HCT116 (cell line): ENCODE results near the gene KANK4. TPM values are rescaled to one million over a fixed set of nuclear protein-coding genes. Genes with fewer than 3 reads are reported as not detected.

Experiments used
- ATAC-seq: fragments of 200-7000 bp; cut with Tn5 transposase; 2 replicates; pipeline ENCODE4 v1.9.1; 2020; ENCODE audit warnings: mild to moderate bottlenecking, moderate library complexity
- BruUV-seq: library from RNA; stranded (reverse); fragments of 400-500 nt; replicated peaks from 2 replicates; lab custom pipeline; 2021; lab: Mats Ljungman, UMichigan
- CTCF ChIA-PET: fragments of 300-600 bp; sonication (Branson Sonifier 250); formaldehyde crosslinking; loops from one replicate; lab custom pipeline; 2021; ENCODE audit warnings: antibody characterized with exemption; lab: Charles Lee
- POLR2A ChIA-PET: fragments of 300-600, 350-600 bp; sonication (Branson Sonifier 250); formaldehyde crosslinking; loops from one replicate; lab custom pipeline; 2021; ENCODE audit warnings: antibody characterized with exemption; lab: Charles Lee
- RAD21 ChIA-PET, 2 experiments: fragments of 300-600 bp; sonication (Branson Sonifier 250); formaldehyde crosslinking; loops; one replicate each; lab custom pipeline; 2023; ENCODE audit warnings: low total read pairs in 2 of 2; ENCODE audit not compliant: uncharacterized antibody in 2 of 2, unreplicated experiment in 2 of 2, low non-redundant PET in 1 of 2; lab: Charles Lee
- DNase-seq: peaks from one replicate; pipeline ENCODE4 v3.0.0-alpha.2; 2010; ENCODE audit warnings: low read depth, low spot score
- H2AFZ ChIP-seq: fragments of 200-600 bp; shearing (Covaris generic), sonication (generic); 2 replicates; pipeline ENCODE4 v1.6.1; 2017; ENCODE audit warnings: low read depth, mixed run types, mixed read lengths, antibody characterized with exemption, low read length; ENCODE audit not compliant: poor library complexity, severe bottlenecking
- H3K27ac ChIP-seq: 2 replicates; pipeline ENCODE4 v1.5.1; 2012; ENCODE audit warnings: low read depth, low read length
- H3K27me3 ChIP-seq: fragments of 200-600 bp; sonication (generic); 2 replicates; pipeline ENCODE4 v1.6.1; 2016; ENCODE audit warnings: mixed run types, low read length, mixed read lengths; ENCODE audit not compliant: insufficient read depth
- H3K36me3 ChIP-seq, 2 experiments: fragments of 200-500 bp in 1 of 2; fragments of 200-600 bp in 1 of 2; sonication (Bioruptor generic) in 1 of 2; sonication (generic) in 1 of 2; 2 replicates each; pipeline versions ENCODE4 v1.5.1 to v1.6.1; 2014 to 2016; ENCODE audit warnings: low read length in 2 of 2, inconsistent platforms in 1 of 2, mixed read lengths in 1 of 2, mixed run types in 1 of 2; ENCODE audit not compliant: insufficient read depth in 2 of 2, control insufficient read depth in 1 of 2
- H3K4me1 ChIP-seq, 2 experiments: fragments of 200-600 bp in 1 of 2; sonication (generic) in 1 of 2; 2 replicates each; pipeline versions ENCODE4 v1.5.1 to v1.6.1; 2012 to 2017; ENCODE audit warnings: low read length in 2 of 2, inconsistent platforms in 1 of 2, mild to moderate bottlenecking in 1 of 2, mixed read lengths in 1 of 2, mixed run types in 1 of 2, moderate library complexity in 1 of 2; ENCODE audit not compliant: insufficient read depth in 2 of 2, control insufficient read depth in 1 of 2
- H3K4me2 ChIP-seq: fragments of 200-600 bp; sonication (generic); 2 replicates; pipeline ENCODE4 v1.6.1; 2017; ENCODE audit warnings: mixed run types, low read length, mixed read lengths
- H3K4me3 ChIP-seq, 2 experiments: fragments of 200-600 bp in 1 of 2; sonication (generic) in 1 of 2; replicated peaks in 1 of 2; 2 replicates each; pipeline ENCODE4 v1.5.1; 2011 to 2016; ENCODE audit warnings: low read length in 2 of 2, control low read depth in 1 of 2, low read depth in 1 of 2, mild to moderate bottlenecking in 1 of 2, mixed read lengths in 1 of 2, mixed run types in 1 of 2
- H3K79me2 ChIP-seq: fragments of 200-600 bp; sonication (generic); 2 replicates; pipeline ENCODE4 v1.6.1; 2017; ENCODE audit warnings: mild to moderate bottlenecking, mixed run types, low read length, moderate library complexity, mixed read lengths; ENCODE audit not compliant: insufficient read depth
- H3K9ac ChIP-seq: fragments of 200-600 bp; sonication (generic); 2 replicates; pipeline ENCODE4 v1.6.1; 2016; ENCODE audit warnings: low read length, mixed read lengths
- H3K9me2 ChIP-seq: fragments of 200-600 bp; sonication (generic), shearing (Covaris generic); 2 replicates; pipeline ENCODE4 v1.6.1; 2017; ENCODE audit warnings: mixed run types, mild to moderate bottlenecking, moderate library complexity; ENCODE audit not compliant: insufficient read depth
- H3K9me3 ChIP-seq, 2 experiments: fragments of 200-500 bp in 1 of 2; fragments of 200-600 bp in 1 of 2; sonication (Bioruptor generic) in 1 of 2; sonication (generic) in 1 of 2; 2 replicates each; pipeline ENCODE4 v1.6.1; 2014 to 2017; ENCODE audit warnings: low read length in 2 of 2, mixed read lengths in 2 of 2, inconsistent platforms in 1 of 2, low read depth in 1 of 2, mild to moderate bottlenecking in 1 of 2, mixed run types in 1 of 2, moderate library complexity in 1 of 2; ENCODE audit not compliant: control insufficient read depth in 1 of 2, insufficient read depth in 1 of 2
- H4K20me1 ChIP-seq: fragments of 200-600 bp; sonication (generic), shearing (Covaris generic); 2 replicates; pipeline ENCODE4 v1.6.1; 2017; ENCODE audit warnings: mixed run types, mild to moderate bottlenecking, moderate library complexity; ENCODE audit not compliant: insufficient read depth
- CBX3 ChIP-seq: IDR thresholded peaks from 2 replicates; pipeline ENCODE4 v1.6.1; 2012; ENCODE audit warnings: low read depth
- POLR2AphosphoS5 ChIP-seq: IDR thresholded peaks from 2 replicates; pipeline ENCODE4 v1.6.1; 2011; ENCODE audit warnings: mild to moderate bottlenecking, low read depth, low read length, moderate library complexity
- ZNF274 ChIP-seq: fragments of 200-500 bp; sonication (Bioruptor generic); IDR thresholded peaks from 2 replicates; pipeline ENCODE4 v1.6.1; 2014; ENCODE audit warnings: mild to moderate bottlenecking, low read depth, low read length, inconsistent platforms
- intact Hi-C: fragments of 100-400 bp; cut with micrococcal nuclease; formaldehyde crosslinking; loops from 2 replicates; pipeline ENCODE4 v1.10.0; 2022
- total RNA-seq: library from RNA; stranded (reverse); gene quantifications from one replicate; pipeline ENCODE4 v1.2.1, GENCODE V29; 2021; ENCODE audit not compliant: unreplicated experiment
- TF ChIP-seq, protein P1 (sequence below): IDR thresholded peaks from 2 replicates; pipeline ENCODE4 v1.6.1; 2012
- TF ChIP-seq, protein P2 (sequence below): IDR thresholded peaks from 2 replicates; pipeline ENCODE4 v1.6.1; 2012; ENCODE audit warnings: low read depth

The KANK4 gene
- total RNA-seq, 1 experiment from 2014 or later, result not detected

DNA sequence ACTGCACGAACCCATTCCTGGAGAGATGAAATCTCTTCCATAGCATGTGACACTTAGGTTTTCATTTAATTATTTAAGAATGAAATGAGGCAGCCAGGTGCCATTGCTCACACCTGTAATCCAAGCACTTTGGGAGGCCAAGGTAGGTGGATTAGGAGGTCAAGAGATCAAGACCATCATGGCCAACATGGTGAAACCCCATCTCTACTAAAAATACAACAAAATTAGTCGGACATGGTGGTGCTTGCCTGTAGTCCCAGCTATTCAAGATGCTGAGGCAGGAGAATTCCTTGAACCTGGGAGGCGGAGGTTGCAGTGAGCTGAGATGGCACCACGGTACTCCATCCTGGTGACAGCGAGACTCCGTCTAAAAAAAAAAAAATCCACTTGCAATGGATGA, 106.8 kb downstream of the KANK4 start:
- Histone ChIP-seq H3K79me2 (no peaks in the 10 kb centered on the region), H3K4me1 (peaks cover 0 to 6% of the 10 kb centered on the region in 2 experiments; a peak in 2 of 4 replicates), H3K9me3 (peaks cover 4 to 16% of the 10 kb centered on the region in 2 experiments; a peak in 3 of 4 replicates), H3K27ac (no peak overlapping the region)
- CTCF ChIA-PET, result no interaction called here
- TF ChIP-seq, protein P1, sequence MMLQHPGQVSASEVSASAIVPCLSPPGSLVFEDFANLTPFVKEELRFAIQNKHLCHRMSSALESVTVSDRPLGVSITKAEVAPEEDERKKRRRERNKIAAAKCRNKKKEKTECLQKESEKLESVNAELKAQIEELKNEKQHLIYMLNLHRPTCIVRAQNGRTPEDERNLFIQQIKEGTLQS, result no peak
- TF ChIP-seq, protein P2, sequence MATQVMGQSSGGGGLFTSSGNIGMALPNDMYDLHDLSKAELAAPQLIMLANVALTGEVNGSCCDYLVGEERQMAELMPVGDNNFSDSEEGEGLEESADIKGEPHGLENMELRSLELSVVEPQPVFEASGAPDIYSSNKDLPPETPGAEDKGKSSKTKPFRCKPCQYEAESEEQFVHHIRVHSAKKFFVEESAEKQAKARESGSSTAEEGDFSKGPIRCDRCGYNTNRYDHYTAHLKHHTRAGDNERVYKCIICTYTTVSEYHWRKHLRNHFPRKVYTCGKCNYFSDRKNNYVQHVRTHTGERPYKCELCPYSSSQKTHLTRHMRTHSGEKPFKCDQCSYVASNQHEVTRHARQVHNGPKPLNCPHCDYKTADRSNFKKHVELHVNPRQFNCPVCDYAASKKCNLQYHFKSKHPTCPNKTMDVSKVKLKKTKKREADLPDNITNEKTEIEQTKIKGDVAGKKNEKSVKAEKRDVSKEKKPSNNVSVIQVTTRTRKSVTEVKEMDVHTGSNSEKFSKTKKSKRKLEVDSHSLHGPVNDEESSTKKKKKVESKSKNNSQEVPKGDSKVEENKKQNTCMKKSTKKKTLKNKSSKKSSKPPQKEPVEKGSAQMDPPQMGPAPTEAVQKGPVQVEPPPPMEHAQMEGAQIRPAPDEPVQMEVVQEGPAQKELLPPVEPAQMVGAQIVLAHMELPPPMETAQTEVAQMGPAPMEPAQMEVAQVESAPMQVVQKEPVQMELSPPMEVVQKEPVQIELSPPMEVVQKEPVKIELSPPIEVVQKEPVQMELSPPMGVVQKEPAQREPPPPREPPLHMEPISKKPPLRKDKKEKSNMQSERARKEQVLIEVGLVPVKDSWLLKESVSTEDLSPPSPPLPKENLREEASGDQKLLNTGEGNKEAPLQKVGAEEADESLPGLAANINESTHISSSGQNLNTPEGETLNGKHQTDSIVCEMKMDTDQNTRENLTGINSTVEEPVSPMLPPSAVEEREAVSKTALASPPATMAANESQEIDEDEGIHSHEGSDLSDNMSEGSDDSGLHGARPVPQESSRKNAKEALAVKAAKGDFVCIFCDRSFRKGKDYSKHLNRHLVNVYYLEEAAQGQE, result no peak
- TF ChIP-seq POLR2AphosphoS5, result no peak
- no peak for TF ChIP-seq CBX3
- TF ChIP-seq, all 23 proteins: peak for 0
- Histone ChIP-seq H3K9ac (no peak overlapping the region), H2AFZ (no peak overlapping the region), H3K27me3 (no peaks in the 10 kb centered on the region), H3K4me3 (no peak overlapping the region), H3K36me3 (no peaks in the 10 kb centered on the region), H3K9me2 (no peaks in the 10 kb centered on the region), H3K4me2 (no peak overlapping the region), H4K20me1 (no peaks in the 10 kb centered on the region)
- ATAC-seq (no peak), DNase-seq (no peak)
- intact Hi-C loops, result no loop called here
- no TSS peak for BruUV-seq
- POLR2A ChIA-PET, result no interaction called here
- RAD21 ChIA-PET, result no interaction called here

DNA sequence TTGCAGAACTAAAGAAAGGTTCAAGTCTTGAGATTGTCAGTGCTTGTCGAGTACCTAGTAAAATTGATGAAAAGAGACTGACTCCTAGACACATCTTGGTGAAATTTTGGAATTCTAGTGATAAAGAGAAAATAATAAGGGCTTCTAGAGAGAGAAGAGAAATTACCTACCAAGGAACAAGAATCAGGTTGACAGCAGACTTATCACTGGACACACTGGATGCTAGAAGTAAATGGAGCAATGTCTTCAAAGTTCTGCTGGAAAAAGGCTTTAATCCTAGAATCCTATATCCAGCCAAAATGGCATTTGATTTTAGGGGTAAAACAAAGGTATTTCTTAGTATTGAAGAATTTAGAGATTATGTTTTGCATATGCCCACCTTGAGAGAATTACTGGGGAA, 108.3 kb downstream of the KANK4 start:
- ChIA-PET RAD21 (no interaction called here), CTCF (no interaction called here), POLR2A (no interaction called here)
- no peaks in the 10 kb centered on the region for H3K27me3 ChIP-seq
- H3K27ac ChIP-seq, result no peak overlapping the region
- intact Hi-C loops, result no loop called here
- H3K4me1 ChIP-seq, result peaks cover 0 to 6% of the 10 kb centered on the region in 2 experiments; a peak in 2 of 4 replicates
- ATAC-seq (no peak), DNase-seq (no peak)
- BruUV-seq, result no TSS peak
- H4K20me1 ChIP-seq, result no peaks in the 10 kb centered on the region
- H3K9me2 ChIP-seq, result no peaks in the 10 kb centered on the region
- H3K4me2 ChIP-seq, result no peak overlapping the region
- no peaks in the 10 kb centered on the region for H3K36me3 ChIP-seq
- peaks cover 4 to 16% of the 10 kb centered on the region in 2 experiments; a peak in 3 of 4 replicates for H3K9me3 ChIP-seq
- H3K9ac ChIP-seq, result no peak overlapping the region
- no peak overlapping the region for H2AFZ ChIP-seq
- TF ChIP-seq ZNF274 (no peak), CBX3 (peak; percentile 87)
- H3K4me3 ChIP-seq, result no peak overlapping the region
- no peaks in the 10 kb centered on the region for H3K79me2 ChIP-seq
